Erythroblast (primary cell): ENCODE data around the gene TPCN2.

Source experiments
- GATA1 ChIP-seq: IDR thresholded peaks from 2 replicates; pipeline ENCODE4 v1.6.1; 2011; ENCODE audit warnings: low read depth, mild to moderate bottlenecking, control low read depth, low read length, moderate library complexity
- POLR2A ChIP-seq: IDR thresholded peaks from 2 replicates; pipeline ENCODE4 v1.6.1; 2011; ENCODE audit warnings: mild to moderate bottlenecking, low read length

GRCh38 chr11:69160296-69161116 lies 111.8 kb downstream of the TPCN2 start:
- TF ChIP-seq POLR2A, result no peak
- no peak for TF ChIP-seq GATA1
